VCaP (cell line): ENCODE results near the gene TMED10.
"Not testable (repeated sequence)": the region's sequence is repeated elsewhere in the genome, so short reads cannot be mapped to it uniquely, and the experiment has no call there.

Experiments used
- H3K27ac ChIP-seq: fragments of 450-650 bp; 2 replicates; pipeline ENCODE4 v1.5.1; 2017
- TF ChIP-seq, protein P1 (sequence below): fragments of 450-650 bp; conservative IDR thresholded peaks from 2 replicates; pipeline ENCODE4 v1.5.1; 2017; ENCODE audit warnings: mild to moderate bottlenecking, moderate library complexity

TMED10 gene

DNA sequence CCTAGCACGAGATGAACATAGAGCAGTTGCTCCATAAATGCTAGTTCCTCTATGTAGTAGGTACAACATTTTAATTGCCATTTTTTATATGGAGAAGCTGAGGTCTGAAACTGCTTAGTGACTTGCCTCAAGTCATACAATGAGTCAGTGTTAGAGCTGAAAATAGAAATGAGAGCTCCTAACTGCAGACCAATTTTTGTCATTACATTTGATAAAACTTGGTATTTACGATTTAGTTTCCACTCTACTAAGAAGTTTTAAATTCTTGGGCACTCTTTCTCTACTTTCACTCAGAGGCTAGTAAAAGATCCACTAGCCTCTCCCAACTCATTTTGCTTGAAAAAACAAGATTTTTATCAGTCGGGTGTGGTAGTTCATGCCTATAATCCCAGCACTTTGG lies 8.1 kb upstream of the TMED10 start:
- no peak overlapping the region for H3K27ac ChIP-seq
- TF ChIP-seq, protein P1, sequence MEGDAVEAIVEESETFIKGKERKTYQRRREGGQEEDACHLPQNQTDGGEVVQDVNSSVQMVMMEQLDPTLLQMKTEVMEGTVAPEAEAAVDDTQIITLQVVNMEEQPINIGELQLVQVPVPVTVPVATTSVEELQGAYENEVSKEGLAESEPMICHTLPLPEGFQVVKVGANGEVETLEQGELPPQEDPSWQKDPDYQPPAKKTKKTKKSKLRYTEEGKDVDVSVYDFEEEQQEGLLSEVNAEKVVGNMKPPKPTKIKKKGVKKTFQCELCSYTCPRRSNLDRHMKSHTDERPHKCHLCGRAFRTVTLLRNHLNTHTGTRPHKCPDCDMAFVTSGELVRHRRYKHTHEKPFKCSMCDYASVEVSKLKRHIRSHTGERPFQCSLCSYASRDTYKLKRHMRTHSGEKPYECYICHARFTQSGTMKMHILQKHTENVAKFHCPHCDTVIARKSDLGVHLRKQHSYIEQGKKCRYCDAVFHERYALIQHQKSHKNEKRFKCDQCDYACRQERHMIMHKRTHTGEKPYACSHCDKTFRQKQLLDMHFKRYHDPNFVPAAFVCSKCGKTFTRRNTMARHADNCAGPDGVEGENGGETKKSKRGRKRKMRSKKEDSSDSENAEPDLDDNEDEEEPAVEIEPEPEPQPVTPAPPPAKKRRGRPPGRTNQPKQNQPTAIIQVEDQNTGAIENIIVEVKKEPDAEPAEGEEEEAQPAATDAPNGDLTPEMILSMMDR, result no peak

DNA sequence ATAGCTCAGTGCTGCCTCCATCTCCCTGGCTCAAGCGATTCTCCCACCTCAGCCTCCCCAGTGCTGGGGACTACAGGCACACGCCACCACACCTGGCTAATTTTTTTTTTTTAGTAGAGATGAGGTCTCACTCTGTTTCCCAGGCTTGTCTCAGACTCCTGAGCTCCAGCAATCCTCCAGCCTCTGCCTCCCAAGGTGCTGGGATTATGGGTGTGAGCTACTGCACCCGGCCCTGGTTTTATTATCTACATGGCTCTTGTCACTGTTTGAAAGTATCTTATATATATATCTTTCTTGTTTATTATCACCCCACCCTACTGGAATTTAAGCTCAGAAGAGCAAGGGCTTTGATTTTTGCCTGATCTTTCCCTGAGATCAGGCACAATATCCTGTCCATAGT lies 7.6 kb upstream of the TMED10 start:
- no peak overlapping the region for H3K27ac ChIP-seq
- TF ChIP-seq, protein P1, result no peak

DNA sequence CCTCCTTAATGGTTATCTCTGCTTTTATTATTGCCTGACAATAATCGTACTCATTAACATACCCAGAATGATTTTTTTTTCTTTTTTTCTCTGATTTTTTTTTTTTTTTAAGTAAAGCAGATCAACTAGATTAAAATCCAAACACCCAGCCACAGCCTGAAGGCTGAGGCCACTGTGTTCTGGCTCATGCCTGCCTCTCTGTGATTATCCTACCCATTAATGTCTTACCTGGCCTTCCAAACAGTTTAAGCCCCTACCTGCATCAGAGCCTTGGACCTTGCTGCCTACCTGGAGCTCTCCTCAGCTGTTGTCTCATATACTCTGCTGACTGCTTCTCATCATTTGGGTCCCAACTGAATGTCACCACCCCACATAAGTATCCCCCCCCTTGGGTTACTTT lies 6.8 kb upstream of the TMED10 start:
- no peak overlapping the region for H3K27ac ChIP-seq
- TF ChIP-seq, protein P1, result no peak

DNA sequence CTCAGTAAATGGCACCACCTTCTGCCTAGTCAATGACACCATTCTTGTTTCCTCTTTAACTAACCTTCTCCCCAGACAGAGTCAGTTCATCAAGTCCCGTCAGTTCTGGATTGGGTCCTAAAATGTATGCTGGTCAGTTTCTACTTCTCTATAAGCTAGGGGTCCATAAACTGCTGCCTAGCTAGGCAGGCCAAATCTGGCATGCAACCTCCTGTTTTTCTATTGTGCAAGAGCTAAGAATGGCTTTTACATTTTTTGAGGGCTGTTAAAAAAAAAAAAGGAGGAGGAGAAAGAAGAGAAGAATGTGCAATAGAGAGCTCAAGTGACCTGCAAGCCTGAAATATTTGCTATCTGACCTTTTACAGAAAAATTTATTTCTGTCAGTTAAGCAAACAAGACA lies 6.4 kb upstream of the TMED10 start:
- TF ChIP-seq, protein P1, result no peak
- no peak overlapping the region for H3K27ac ChIP-seq

DNA sequence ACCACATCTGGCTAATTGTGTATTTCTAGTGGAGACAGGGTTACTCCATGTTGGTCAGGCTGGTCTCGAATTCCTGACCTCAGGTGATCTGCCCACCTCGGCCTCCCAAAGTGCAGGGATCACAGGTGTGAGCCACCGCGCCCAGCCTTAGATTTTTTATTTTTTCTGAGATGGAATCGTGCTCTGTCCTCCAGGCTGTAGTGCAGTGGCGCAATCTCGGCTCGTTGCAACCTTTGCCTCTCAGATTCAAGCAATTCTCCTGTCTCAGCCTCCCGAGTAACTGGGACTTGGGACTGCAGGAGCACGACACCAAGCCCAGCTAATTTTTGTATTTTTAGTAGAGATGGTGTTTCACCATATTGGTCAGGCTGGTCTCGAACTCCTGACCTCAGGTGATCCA lies 5.8 kb upstream of the TMED10 start:
- H3K27ac ChIP-seq, result not testable (repeated sequence)

DNA sequence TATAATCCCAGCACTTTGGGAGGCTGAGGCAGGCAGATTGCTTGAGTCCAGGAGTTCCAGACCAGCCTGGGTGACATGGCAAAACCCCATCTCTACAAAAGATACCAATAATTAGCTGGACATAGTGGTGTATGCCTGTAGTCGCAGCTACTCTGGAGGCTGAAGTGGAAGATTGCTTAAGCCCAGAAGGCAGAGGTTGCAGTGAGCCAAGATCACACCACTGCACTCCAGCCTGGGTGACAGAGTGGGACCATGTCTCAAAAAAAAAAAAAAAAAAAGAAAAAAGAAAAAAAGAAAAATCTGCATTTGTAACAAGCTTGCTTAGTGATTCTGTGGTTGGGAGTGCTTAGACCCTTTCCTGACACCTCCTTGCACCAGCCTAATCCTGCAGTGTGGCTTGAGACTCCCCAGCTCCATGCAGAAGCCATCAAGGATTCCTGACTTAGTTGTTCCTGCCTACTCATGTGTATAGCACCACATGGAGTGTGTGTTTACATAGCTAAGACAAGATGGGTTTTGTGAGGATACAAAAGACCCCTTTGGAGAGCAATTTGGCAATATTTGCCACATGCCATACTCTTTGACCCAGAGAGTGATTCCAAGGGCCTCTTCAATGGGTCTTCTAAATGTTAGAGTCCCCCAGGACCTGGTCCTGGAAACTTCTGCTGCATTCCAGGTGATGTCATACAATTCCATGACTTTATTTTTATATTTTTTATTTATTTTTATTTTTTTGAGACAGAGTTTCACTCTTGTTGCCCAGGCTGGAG lies 5.1 kb upstream of the TMED10 start:
- no peak overlapping the region for H3K27ac ChIP-seq
- TF ChIP-seq, protein P1, result no peak

DNA sequence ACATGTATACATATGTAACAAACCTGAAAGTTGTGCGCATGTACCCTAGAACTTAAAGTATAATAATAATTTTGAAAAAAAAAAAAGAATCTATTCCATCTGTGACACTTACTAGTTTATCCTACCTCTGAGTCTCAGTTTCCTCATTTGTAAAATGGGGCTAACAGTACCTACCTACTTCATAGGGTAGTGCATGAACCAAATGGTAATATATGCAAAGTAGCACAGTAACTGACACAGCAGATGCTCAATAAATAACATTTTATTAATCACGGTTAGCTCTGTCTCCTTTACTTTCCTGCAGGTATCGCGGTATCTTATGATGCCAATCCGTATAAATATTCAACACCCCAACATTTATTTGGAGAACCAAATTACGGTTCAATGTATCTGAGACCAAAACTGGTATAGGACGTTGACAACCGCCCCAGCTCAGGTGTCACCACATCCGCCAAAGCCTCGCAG lies 703 bp downstream of the TMED10 start:
- H3K27ac ChIP-seq, result peak overlapping the region; percentile 95
- TF ChIP-seq, protein P1, result no peak

DNA sequence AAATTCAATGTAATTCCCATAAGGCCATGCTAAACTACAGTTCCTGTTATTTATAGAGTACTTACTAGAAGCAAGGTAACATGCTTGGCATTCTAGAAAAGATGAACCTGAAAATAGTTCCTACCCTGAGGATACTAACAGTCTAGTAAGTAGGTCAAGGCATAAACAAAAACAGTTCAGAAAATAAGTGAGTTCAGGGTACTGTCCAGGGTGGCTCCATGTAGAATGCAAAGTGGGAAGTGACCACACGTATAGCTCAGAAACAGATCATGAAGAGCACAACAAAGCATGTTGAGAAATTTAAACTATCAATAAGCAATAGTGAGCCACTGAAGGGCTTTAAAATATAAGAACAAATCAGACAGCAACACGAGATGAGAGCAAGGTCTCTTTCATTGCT lies 2.3 kb downstream of the TMED10 start:
- H3K27ac ChIP-seq, result no peak overlapping the region
- TF ChIP-seq, protein P1, result no peak
